ENCODE measurements around the gene CUL7. TPM values are rescaled to one million over a fixed set of nuclear protein-coding genes. Genes with fewer than 3 reads are reported as not detected.
A peak's percentile ranks its signal among the peaks of the same experiment; 100 is the strongest.

Gene CUL7
- total and polyA plus RNA-seq, 7 experiments from 2014 or later, result 2.9 to 14.5 (median 11.6) TPM

GRCh38 chr6:43016943-43017334 lies 36.7 kb downstream of the CUL7 start:
- POLR2A ChIA-PET, result interaction anchor here (1.0 to 4.6 kb wide), 5 partner anchors 33 to 87 kb away, joined by 3 to 67 read pairs (median 4); partner anchors contain the start of genes CNPY3, CUL7, KLC4 and MRPL2
- CTCF ChIA-PET, result interaction anchor here (1.1 kb wide), 1 partner anchor 127 kb away, joined by 3 read pairs; no protein-coding TSS in a partner anchor
- peaks cover 26 to 31% of the 10 kb centered on the region in 2 donors for H3K4me1 ChIP-seq (ENCODE audit: control insufficient read depth in 2 of 2, insufficient read depth in 2 of 2, low read length in 2 of 2)

GRCh38 chr6:43016176-43016942 lies 37.3 kb downstream of the CUL7 start:
- no peaks in the 10 kb centered on the region for H3K27me3 ChIP-seq (ENCODE audit: control insufficient read depth in 2 of 2, insufficient read depth in 2 of 2, low read length in 2 of 2)
- ATAC-seq, result no peak
- Mint-ChIP-seq H3K4me1 (peaks cover 52 to 81% (median 64%) of the 10 kb centered on the region in 7 donors), H3K4me3 (peak overlapping the region; percentile 43 to 73 (median 56)), H3K27me3 (peaks cover 0 to 3% (median 0%) of the 10 kb centered on the region in 5 donors), H3K9me3 (peaks cover 0 to 1% (median 0%) of the 10 kb centered on the region in 11 donors), H3K36me3 (peaks cover 0 to 32% (median 9%) of the 10 kb centered on the region in 5 donors), H3K27ac (peak overlapping the region in 6 of 9 donors; percentile 13 to 80 (median 70))
- H3K9me3 ChIP-seq (ENCODE audit: control insufficient read depth in 2 of 3, low read length in 3 of 3), result no peaks in the 10 kb centered on the region
- peaks cover 26 to 31% of the 10 kb centered on the region in 2 donors for H3K4me1 ChIP-seq (ENCODE audit: control insufficient read depth in 2 of 2, insufficient read depth in 2 of 2, low read length in 2 of 2)
- POLR2A ChIA-PET, result interaction anchor here (0.6 to 4.6 kb wide), 6 partner anchors 32 to 87 kb away, joined by 3 to 70 read pairs (median 19); partner anchors contain the start of genes CNPY3, CUL7, KLC4 and MRPL2
- peak overlapping the region; percentile 45 for H3K27ac ChIP-seq (ENCODE audit: low read depth, low read length)
- peaks cover 0 to 42% (median 8%) of the 10 kb centered on the region in 3 experiments for H3K36me3 ChIP-seq (ENCODE audit: control insufficient read depth in 2 of 3, insufficient read depth in 3 of 3, low read length in 3 of 3)
- CTCF ChIA-PET, result interaction anchor here (1.2 kb wide), 1 partner anchor 128 kb away, joined by 3 read pairs; no protein-coding TSS in a partner anchor
- intact Hi-C loops (cut with micrococcal nuclease), result no loop called here
- no peak overlapping the region for H3K4me3 ChIP-seq (ENCODE audit: low read length)
- no peak for DNase-seq

More at GRCh38 chr6:43016943-43017334, 36.7 kb downstream of the CUL7 start:
- Mint-ChIP-seq H3K36me3 (peaks cover 0 to 30% (median 12%) of the 10 kb centered on the region in 5 donors), H3K27ac (peak overlapping the region in 2 of 9 donors; percentile 13 to 80), H3K27me3 (peaks cover 0 to 3% (median 0%) of the 10 kb centered on the region in 5 donors), H3K9me3 (peaks cover 0 to 1% (median 0%) of the 10 kb centered on the region in 11 donors), H3K4me3 (peak overlapping the region in 1 of 10 donors; percentile 69), H3K4me1 (peaks cover 48 to 80% (median 62%) of the 10 kb centered on the region in 7 donors)
- Histone ChIP-seq H3K27me3 (ENCODE audit: control insufficient read depth in 2 of 2, insufficient read depth in 2 of 2, low read length in 2 of 2) (no peaks in the 10 kb centered on the region), H3K9me3 (ENCODE audit: control insufficient read depth in 2 of 3, low read length in 3 of 3) (no peaks in the 10 kb centered on the region), H3K4me3 (ENCODE audit: low read length) (no peak overlapping the region), H3K27ac (ENCODE audit: low read depth, low read length) (peak overlapping the region; percentile 45), H3K36me3 (ENCODE audit: control insufficient read depth in 2 of 3, insufficient read depth in 3 of 3, low read length in 3 of 3) (peaks cover 0 to 40% (median 8%) of the 10 kb centered on the region in 3 experiments)
- DNase-seq, result no peak
- ATAC-seq, result no peak
- intact Hi-C loops (cut with micrococcal nuclease), result no loop called here

DNA sequence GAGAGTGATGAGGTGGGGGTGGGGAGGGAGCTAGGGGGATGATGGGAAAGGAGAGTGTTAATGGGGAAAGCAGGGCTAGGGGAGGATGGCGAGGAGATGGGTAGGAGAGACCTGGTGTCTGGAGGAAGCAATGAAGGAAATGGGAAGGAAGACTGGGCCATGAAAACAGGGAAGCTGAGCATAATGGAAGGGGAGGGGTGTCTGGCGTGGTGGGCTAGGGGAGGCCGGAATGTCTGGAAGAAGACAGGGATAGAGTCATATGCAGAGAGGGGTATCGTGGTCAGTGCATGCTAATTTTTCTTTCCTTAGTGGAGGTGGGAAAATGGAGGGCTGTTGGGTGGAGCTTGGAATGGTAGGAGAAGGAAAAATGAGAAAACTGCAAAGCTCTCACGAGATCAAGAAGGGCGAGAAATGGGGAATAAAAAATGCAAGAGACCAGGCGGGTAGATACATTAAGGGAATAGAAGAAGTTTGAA lies 39.2 kb downstream of the CUL7 start:
- peaks cover 0 to 1% (median 0%) of the 10 kb centered on the region in 11 donors for H3K9me3 Mint-ChIP-seq
- H3K27ac ChIP-seq (ENCODE audit: low read depth, low read length), result peak overlapping the region; percentile 84
- H3K9me3 ChIP-seq (ENCODE audit: control insufficient read depth in 2 of 3, low read length in 3 of 3), result no peaks in the 10 kb centered on the region
- intact Hi-C loops (cut with micrococcal nuclease), result loop anchor here (1.0 to 5.0 kb wide), 18 partner anchors 8 to 1942 kb away; partner anchors contain the start of genes CUL7 (in 2 of the 2), KLC4 (in 2 of the 2), MRPL2 (in 2 of the 2) and POLR1C (in 2 of the 2)
- H3K27me3 Mint-ChIP-seq, result peaks cover 0 to 3% (median 0%) of the 10 kb centered on the region in 5 donors
- DNase-seq, result no peak
- H3K4me1 Mint-ChIP-seq, result peaks cover 49 to 82% (median 59%) of the 10 kb centered on the region in 7 donors
- peaks cover 20 to 31% of the 10 kb centered on the region in 2 donors for H3K4me1 ChIP-seq (ENCODE audit: control insufficient read depth in 2 of 2, insufficient read depth in 2 of 2, low read length in 2 of 2)
- H3K4me3 ChIP-seq (ENCODE audit: low read length), result peak overlapping the region; percentile 73
- ATAC-seq, result no peak
- H3K36me3 Mint-ChIP-seq, result peaks cover 0 to 31% (median 9%) of the 10 kb centered on the region in 5 donors
- ChIA-PET CTCF (interaction anchor here (0.6 to 1.5 kb wide), 4 partner anchors 10 to 121 kb away, joined by 3 to 7 read pairs (median 4); no protein-coding TSS in a partner anchor), POLR2A (interaction anchor here (0.6 to 4.6 kb wide), 16 partner anchors 8 to 965 kb away, joined by 3 to 70 read pairs (median 5); partner anchors contain the start of genes CNPY3, CUL7, DNPH1 and KLC4)
- peak overlapping the region; percentile 82 to 97 (median 92) for H3K27ac Mint-ChIP-seq
- peak overlapping the region; percentile 85 to 99 (median 92) for H3K4me3 Mint-ChIP-seq
- H3K27me3 ChIP-seq (ENCODE audit: control insufficient read depth in 2 of 2, insufficient read depth in 2 of 2, low read length in 2 of 2), result no peaks in the 10 kb centered on the region
- peaks cover 3 to 60% (median 8%) of the 10 kb centered on the region in 3 experiments for H3K36me3 ChIP-seq (ENCODE audit: control insufficient read depth in 2 of 3, insufficient read depth in 3 of 3, low read length in 3 of 3)

GRCh38 chr6:43013843-43014433 lies 39.7 kb downstream of the CUL7 start, which contains the start of the genes KLHDC3 and MEA1:
KLHDC3 (plus strand) TSS chr6:43014249; CDS start chr6:43017193, 2,944 bp downstream.
MEA1 (minus strand) TSS chr6:43013946; CDS start chr6:43013813, 133 bp downstream.
- H3K9me3 ChIP-seq (ENCODE audit: control insufficient read depth in 2 of 3, low read length in 3 of 3), result no peaks in the 10 kb centered on the region
- POLR2A ChIA-PET, result interaction anchor here (0.6 to 4.6 kb wide), 19 partner anchors 9 to 964 kb away, joined by 3 to 70 read pairs (median 5); partner anchors contain the start of genes CNPY3, CUL7, DNPH1 and KLC4
- peak within 1 kb of the TSS; percentile 84 for H3K27ac ChIP-seq (ENCODE audit: low read depth, low read length)
- H3K36me3 Mint-ChIP-seq, result peaks cover 0 to 28% (median 5%) of the 10 kb centered on the region in 5 donors
- H3K27ac Mint-ChIP-seq, result peak within 1 kb of the TSS; percentile 82 to 97 (median 92)
- H3K9me3 Mint-ChIP-seq, result peaks cover 0 to 1% (median 0%) of the 10 kb centered on the region in 11 donors
- intact Hi-C loops (cut with micrococcal nuclease), result loop anchor here (1.0 to 5.0 kb wide), 22 partner anchors 8 to 1942 kb away; partner anchors contain the start of genes CNPY3 (in 2 of the 2), CUL7 (in 2 of the 2), KLC4 (in 2 of the 2) and MRPL2 (in 2 of the 2)
- ATAC-seq, result peak; percentile 98
- peak within 1 kb of the TSS; percentile 85 to 99 (median 92) for H3K4me3 Mint-ChIP-seq
- DNase-seq, result peak; percentile 83 to 100 (median 99)
- CTCF ChIA-PET, result interaction anchor here (0.9 to 1.5 kb wide), 3 partner anchors 9 to 40 kb away, joined by 3 to 7 read pairs (median 5); no protein-coding TSS in a partner anchor
- peak within 1 kb of the TSS; percentile 73 for H3K4me3 ChIP-seq (ENCODE audit: low read length)
- peaks cover 3 to 61% (median 5%) of the 10 kb centered on the region in 3 experiments for H3K36me3 ChIP-seq (ENCODE audit: control insufficient read depth in 2 of 3, insufficient read depth in 3 of 3, low read length in 3 of 3)
- peaks cover 0 to 3% (median 0%) of the 10 kb centered on the region in 5 donors for H3K27me3 Mint-ChIP-seq
- H3K27me3 ChIP-seq (ENCODE audit: control insufficient read depth in 2 of 2, insufficient read depth in 2 of 2, low read length in 2 of 2), result no peaks in the 10 kb centered on the region
- H3K4me1 Mint-ChIP-seq, result peaks cover 45 to 78% (median 58%) of the 10 kb centered on the region in 7 donors
- H3K4me1 ChIP-seq (ENCODE audit: control insufficient read depth in 2 of 2, insufficient read depth in 2 of 2, low read length in 2 of 2), result peaks cover 20 to 31% of the 10 kb centered on the region in 2 donors

DNA sequence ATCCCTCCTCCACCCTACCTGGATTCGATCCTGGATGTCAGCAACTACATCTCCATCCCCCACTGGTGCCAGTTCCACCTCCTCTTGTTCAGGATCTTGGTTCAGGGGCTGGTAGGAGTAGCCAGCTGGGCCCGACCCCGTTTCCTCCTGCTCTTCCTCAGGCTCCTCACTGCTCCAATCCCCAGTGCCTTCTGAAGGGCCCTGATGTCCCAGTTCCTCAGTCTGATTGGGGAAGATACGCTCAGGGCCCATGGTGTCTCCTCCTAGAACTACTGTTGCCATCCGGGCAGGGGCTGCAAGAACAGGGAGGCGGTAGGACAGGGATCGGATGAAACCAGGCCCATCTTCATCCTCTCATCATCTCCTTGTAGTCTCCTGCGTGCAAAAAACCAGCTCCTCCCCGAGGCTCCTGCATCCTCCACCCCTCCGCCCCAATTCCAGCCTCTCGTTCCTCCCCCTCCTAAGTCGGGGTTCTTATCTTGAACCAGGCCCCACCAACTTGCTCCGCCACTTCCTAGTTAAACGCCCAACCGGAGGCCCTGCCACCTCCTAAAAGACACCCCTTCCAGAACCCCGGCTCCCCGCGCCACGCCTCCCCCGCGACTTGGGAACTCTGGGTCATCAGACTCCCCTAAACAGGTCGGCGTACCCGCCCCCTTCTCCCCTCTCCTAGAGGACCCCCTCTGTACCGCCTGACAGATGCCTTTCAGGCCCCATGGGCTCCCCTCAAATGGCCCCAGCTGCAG lies 40.4 kb downstream of the CUL7 start:
- Mint-ChIP-seq H3K27me3 (peaks cover 0 to 3% (median 0%) of the 10 kb centered on the region in 5 donors), H3K36me3 (peaks cover 0 to 28% (median 5%) of the 10 kb centered on the region in 5 donors)
- POLR2A ChIA-PET, result interaction anchor here (0.6 to 4.6 kb wide), 18 partner anchors 9 to 267 kb away, joined by 3 to 70 read pairs (median 6); partner anchors contain the start of genes CNPY3, CUL7, DNPH1 and KLC4

More for the DNA sequence above, 40.4 kb downstream of the CUL7 start:
- Histone ChIP-seq H3K36me3 (ENCODE audit: control insufficient read depth in 2 of 3, insufficient read depth in 3 of 3, low read length in 3 of 3) (peaks cover 0 to 61% (median 3%) of the 10 kb centered on the region in 3 experiments), H3K4me1 (ENCODE audit: control insufficient read depth in 2 of 2, insufficient read depth in 2 of 2, low read length in 2 of 2) (peaks cover 20 to 31% of the 10 kb centered on the region in 2 donors), H3K27me3 (ENCODE audit: control insufficient read depth in 2 of 2, insufficient read depth in 2 of 2, low read length in 2 of 2) (no peaks in the 10 kb centered on the region), H3K27ac (ENCODE audit: low read depth, low read length) (peak overlapping the region; percentile 82), H3K4me3 (ENCODE audit: low read length) (peak overlapping the region; percentile 73), H3K9me3 (ENCODE audit: control insufficient read depth in 2 of 3, low read length in 3 of 3) (no peaks in the 10 kb centered on the region)
- no peak for ATAC-seq
- peaks cover 45 to 76% (median 58%) of the 10 kb centered on the region in 7 donors for H3K4me1 Mint-ChIP-seq
- peaks cover 0 to 1% (median 0%) of the 10 kb centered on the region in 11 donors for H3K9me3 Mint-ChIP-seq
- no peak for DNase-seq
- intact Hi-C loops (cut with micrococcal nuclease), result loop anchor here (1.0 to 5.0 kb wide), 11 partner anchors 34 to 1941 kb away; partner anchors contain the start of genes PEX6 (in 2 of the 2), CNPY3 (in 1 of the 2), GTPBP2 (in 1 of the 2) and NFYA (in 1 of the 2)
- CTCF ChIA-PET, result interaction anchor here (0.6 to 1.5 kb wide), 7 partner anchors 9 to 473 kb away, joined by 3 to 7 read pairs (median 3); no protein-coding TSS in a partner anchor
- H3K27ac Mint-ChIP-seq, result peak overlapping the region; percentile 82 to 97 (median 92)
- peak overlapping the region; percentile 85 to 99 (median 92) for H3K4me3 Mint-ChIP-seq
